Dedifferentiated amniotic fluid mesenchymal stem cell (primary cell): ENCODE results near the gene TBC1D8.
A peak's percentile ranks its signal among the peaks of the same experiment; 100 is the strongest.

ENCODE experiments used
- DNase-seq: peaks from one replicate; pipeline ENCODE4 v3.0.0-alpha.2; 2016; ENCODE audit errors: extremely low spot score

TBC1D8 gene

GRCh38 chr2:101111917-101112771, 39.0 kb downstream of the TBC1D8 start:
- no peak for DNase-seq

- no peak for DNase-seq
These were observed 39.8 kb downstream of the TBC1D8 start for GRCh38 chr2:101111262-101111838.

- DNase-seq: no peak
These were observed 41.6 kb downstream of the TBC1D8 start for GRCh38 chr2:101109451-101110118.

GRCh38 chr2:101108357-101108756, 42.8 kb downstream of the TBC1D8 start:
- DNase-seq: no peak

- no peak for DNase-seq
These were observed 43.9 kb downstream of the TBC1D8 start for GRCh38 chr2:101107241-101107640.

- DNase-seq: no peak
These were observed 44.6 kb downstream of the TBC1D8 start for GRCh38 chr2:101106453-101107181.

GRCh38 chr2:101105654-101106053, 45.5 kb downstream of the TBC1D8 start:
- no peak for DNase-seq

- no peak for DNase-seq
These were observed 53.5 kb downstream of the TBC1D8 start for GRCh38 chr2:101097638-101098037.

GRCh38 chr2:101096619-101097142, 54.5 kb downstream of the TBC1D8 start:
- no peak for DNase-seq

- DNase-seq: no peak
These were observed 56.8 kb downstream of the TBC1D8 start for GRCh38 chr2:101094351-101094750.

GRCh38 chr2:101089942-101090799, 61.0 kb downstream of the TBC1D8 start:
- no peak for DNase-seq

GRCh38 chr2:101089419-101089818, 61.8 kb downstream of the TBC1D8 start:
- no peak for DNase-seq

GRCh38 chr2:101087638-101088037, 63.5 kb downstream of the TBC1D8 start:
- no peak for DNase-seq

GRCh38 chr2:101083613-101084012, 67.6 kb downstream of the TBC1D8 start:
- DNase-seq: no peak

GRCh38 chr2:101082998-101083397, 68.2 kb downstream of the TBC1D8 start:
- DNase-seq: no peak

- DNase-seq: no peak
These were observed 69.7 kb downstream of the TBC1D8 start for GRCh38 chr2:101081375-101081907.

GRCh38 chr2:101080211-101081068, 70.7 kb downstream of the TBC1D8 start:
- DNase-seq: no peak

- DNase-seq: no peak
These were observed 74.6 kb downstream of the TBC1D8 start for GRCh38 chr2:101076581-101076980.

GRCh38 chr2:101064868-101065549, 86.2 kb downstream of the TBC1D8 start:
- peak; percentile 30 for DNase-seq
